HG02623 (cell line): ENCODE measurements around the gene RPRD2.
A peak's percentile ranks its signal among the peaks of the same experiment; 100 is the strongest.
"Not testable (repeated sequence)": the region's sequence is repeated elsewhere in the genome, so short reads cannot be mapped to it uniquely, and the experiment has no call there.

Experiments used
- ATAC-seq: cut with Tn5 transposase; IDR thresholded peaks from one replicate; pipeline ENCODE4 v1.9.1; 2021; ENCODE audit warnings: moderate library complexity; ENCODE audit not compliant: unreplicated experiment

The RPRD2 gene

GRCh38 chr1:150363426-150364230, at the start of gene RPRD2:
TSS of gene RPRD2 (plus strand) at chr1:150364147. CDS start at chr1:150364715, 568 bp downstream.
- peak; percentile 83 for ATAC-seq

GRCh38 chr1:150314691-150315090, 49.3 kb upstream of the RPRD2 start:
- ATAC-seq: not testable (repeated sequence)

GRCh38 chr1:150320667-150320978, 43.3 kb upstream of the RPRD2 start:
- no peak for ATAC-seq

GRCh38 chr1:150321826-150322166, 42.2 kb upstream of the RPRD2 start:
- ATAC-seq: no peak

GRCh38 chr1:150322310-150322709, 41.6 kb upstream of the RPRD2 start:
- ATAC-seq: no peak

- ATAC-seq: no peak
Observed at GRCh38 chr1:150332651-150333290, 31.2 kb upstream of the RPRD2 start.

GRCh38 chr1:150346316-150346715, 17.6 kb upstream of the RPRD2 start:
- no peak for ATAC-seq

GRCh38 chr1:150352866-150353265, 11.1 kb upstream of the RPRD2 start:
- no peak for ATAC-seq

- no peak for ATAC-seq
Observed at GRCh38 chr1:150362721-150363425, 1.1 kb upstream of the RPRD2 start.

GRCh38 chr1:150364231-150365003, 470 bp downstream of the RPRD2 start:
- ATAC-seq: peak; percentile 15

- ATAC-seq: no peak
Observed at GRCh38 chr1:150365941-150366340, 2.0 kb downstream of the RPRD2 start.

- ATAC-seq: no peak
Observed at GRCh38 chr1:150366416-150367296, 2.7 kb downstream of the RPRD2 start.

- no peak for ATAC-seq
Observed at GRCh38 chr1:150371110-150371509, 7.2 kb downstream of the RPRD2 start.

GRCh38 chr1:150372580-150372979, 8.6 kb downstream of the RPRD2 start:
- ATAC-seq: no peak

GRCh38 chr1:150376110-150376509, 12.2 kb downstream of the RPRD2 start:
- ATAC-seq: no peak

GRCh38 chr1:150383631-150384324, 19.8 kb downstream of the RPRD2 start:
- no peak for ATAC-seq

- ATAC-seq: no peak
Observed at GRCh38 chr1:150385537-150386445, 21.8 kb downstream of the RPRD2 start.

GRCh38 chr1:150386592-150386991, 22.6 kb downstream of the RPRD2 start:
- ATAC-seq: no peak

- ATAC-seq: no peak
Observed at GRCh38 chr1:150387200-150387599, 23.3 kb downstream of the RPRD2 start.
